SW480 (cell line): ENCODE measurements around the gene STAT4.

Experiments
- DNase-seq: peaks from one replicate; pipeline ENCODE4 v3.0.0-alpha.2; 2016; ENCODE audit warnings: low spot score

STAT4 gene

GRCh38 chr2:191083540-191083939 is 67.3 kb downstream of the STAT4 start:
- no peak for DNase-seq

GRCh38 chr2:191082321-191082720 is 68.5 kb downstream of the STAT4 start:
- no peak for DNase-seq

GRCh38 chr2:191081411-191082155 is 69.2 kb downstream of the STAT4 start:
- no peak for DNase-seq

- no peak for DNase-seq
These were observed 72.5 kb downstream of the STAT4 start for GRCh38 chr2:191078165-191078867.

- no peak for DNase-seq
These were observed 80.5 kb downstream of the STAT4 start for GRCh38 chr2:191070276-191070675.

- no peak for DNase-seq
These were observed 81.2 kb downstream of the STAT4 start for GRCh38 chr2:191069606-191070005.

- no peak for DNase-seq
These were observed 83.9 kb downstream of the STAT4 start for GRCh38 chr2:191066919-191067233.

GRCh38 chr2:191066197-191066918 is 84.4 kb downstream of the STAT4 start:
- no peak for DNase-seq

- no peak for DNase-seq
These were observed 85.0 kb downstream of the STAT4 start for GRCh38 chr2:191065785-191066184.

GRCh38 chr2:191064590-191064989 is 86.2 kb downstream of the STAT4 start:
- no peak for DNase-seq

GRCh38 chr2:191063584-191063983 is 87.2 kb downstream of the STAT4 start:
- DNase-seq, result no peak

- DNase-seq, result no peak
These were observed 89.3 kb downstream of the STAT4 start for GRCh38 chr2:191061381-191061980.

GRCh38 chr2:191059308-191059707 is 91.5 kb downstream of the STAT4 start:
- DNase-seq, result no peak

GRCh38 chr2:191056228-191056627 is 94.6 kb downstream of the STAT4 start:
- no peak for DNase-seq

GRCh38 chr2:191053256-191053655 is 97.5 kb downstream of the STAT4 start:
- no peak for DNase-seq

GRCh38 chr2:191051825-191052778 is 98.7 kb downstream of the STAT4 start:
- peak; percentile 60 for DNase-seq

- DNase-seq, result no peak
These were observed 99.6 kb downstream of the STAT4 start for GRCh38 chr2:191051177-191051576.

GRCh38 chr2:191050640-191050987 is 100.2 kb downstream of the STAT4 start:
- no peak for DNase-seq

- DNase-seq, result no peak
These were observed 100.8 kb downstream of the STAT4 start for GRCh38 chr2:191049728-191050639.

GRCh38 chr2:191048073-191048472 is 102.7 kb downstream of the STAT4 start:
- no peak for DNase-seq

- DNase-seq, result no peak
These were observed 105.7 kb downstream of the STAT4 start for GRCh38 chr2:191045141-191045540.
